GM19351 (cell line): ENCODE data around the gene SLC41A3.
"Not testable (repeated sequence)": the region's sequence is repeated elsewhere in the genome, so short reads cannot be mapped to it uniquely, and the experiment has no call there.

Experiments
- ATAC-seq: cut with Tn5 transposase; IDR thresholded peaks from one replicate; pipeline ENCODE4 v1.9.1; 2021; ENCODE audit warnings: mild to moderate bottlenecking, moderate library complexity; ENCODE audit not compliant: unreplicated experiment

Gene SLC41A3

GRCh38 chr3:125960456-125961288, 123.3 kb downstream of the SLC41A3 start:
- ATAC-seq, result no peak

- ATAC-seq, result no peak
These were observed 123.9 kb downstream of the SLC41A3 start for GRCh38 chr3:125960066-125960424.

GRCh38 chr3:125959317-125960065, 124.4 kb downstream of the SLC41A3 start:
- no peak for ATAC-seq

- no peak for ATAC-seq
These were observed 125.2 kb downstream of the SLC41A3 start for GRCh38 chr3:125958511-125959316.

- no peak for ATAC-seq
These were observed 126.0 kb downstream of the SLC41A3 start for GRCh38 chr3:125957674-125958510.

GRCh38 chr3:125957020-125957419, 126.9 kb downstream of the SLC41A3 start:
- ATAC-seq, result not testable (repeated sequence)
